Stimulated activated CD8-positive, alpha-beta memory T cell treated with anti-CD3 and anti-CD28 coated beads, Interleukin-2, amount 100 ng/mL, for 1 hour (primary cell): ENCODE measurements around the gene CYP24A1.

Experiments
- DNase-seq, 2 donors: peaks; one replicate each; pipeline ENCODE4 v3.0.0-alpha.2; 2020; ENCODE audit warnings: low read depth in 2 of 2

CYP24A1 gene

DNA sequence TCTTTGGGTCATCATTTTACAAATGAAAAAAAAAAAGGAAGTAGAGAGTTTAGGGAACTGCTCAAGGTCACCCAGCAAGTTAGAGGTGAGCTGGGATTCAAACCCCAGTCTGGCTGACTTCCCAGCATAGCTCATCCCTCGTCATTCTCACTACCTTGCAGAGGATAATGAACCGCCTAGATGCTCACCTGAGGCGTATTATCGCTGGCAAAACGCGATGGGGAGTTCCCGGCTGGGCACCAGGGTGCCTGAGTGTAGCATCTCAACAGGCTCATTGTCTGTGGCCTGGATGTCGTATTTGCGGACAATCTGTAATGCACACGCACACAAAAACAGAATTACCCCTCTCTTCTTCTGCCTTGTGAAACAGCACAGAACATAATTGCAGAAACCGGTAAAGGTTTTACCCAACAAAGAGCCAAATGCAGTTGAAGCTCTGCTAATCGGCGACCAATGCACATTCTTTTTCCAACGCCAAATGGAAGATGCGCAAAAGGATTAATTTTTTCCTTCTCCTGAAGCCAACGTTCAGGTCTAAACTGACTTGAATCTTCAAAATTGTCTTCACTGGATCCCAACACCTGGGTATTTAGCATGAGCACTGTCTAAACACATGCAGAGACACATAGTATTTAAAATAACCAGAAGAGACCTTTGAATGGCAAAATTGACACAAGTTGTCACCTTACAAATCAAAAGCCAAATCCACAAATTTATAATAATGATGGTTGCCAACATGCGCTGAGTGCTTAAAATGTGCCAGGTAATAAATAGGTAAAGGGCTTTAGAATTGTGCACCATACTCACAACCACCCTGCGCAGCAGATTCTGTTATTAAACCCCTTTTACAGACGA, 16.6 kb downstream of the CYP24A1 start:
- no peak for DNase-seq

DNA sequence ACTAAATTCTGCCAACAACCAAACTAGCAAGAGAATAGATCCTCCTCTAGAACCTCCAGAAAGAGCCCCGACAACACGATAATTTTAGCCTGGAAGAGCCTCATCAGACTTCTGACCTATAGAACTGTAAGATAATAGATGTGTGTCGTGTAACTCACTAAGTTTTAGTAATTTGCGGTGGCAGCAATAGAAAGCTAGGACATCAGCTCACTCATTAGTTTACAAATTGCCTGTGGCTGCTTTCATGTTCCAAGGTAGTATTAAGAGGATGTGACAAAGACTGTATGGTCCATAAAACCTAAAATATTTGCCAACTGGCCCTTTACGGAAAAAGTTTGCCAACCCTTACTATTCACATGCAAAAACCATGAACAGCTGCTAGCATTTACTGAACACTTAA, 17.3 kb downstream of the CYP24A1 start:
- DNase-seq = no peak

DNA sequence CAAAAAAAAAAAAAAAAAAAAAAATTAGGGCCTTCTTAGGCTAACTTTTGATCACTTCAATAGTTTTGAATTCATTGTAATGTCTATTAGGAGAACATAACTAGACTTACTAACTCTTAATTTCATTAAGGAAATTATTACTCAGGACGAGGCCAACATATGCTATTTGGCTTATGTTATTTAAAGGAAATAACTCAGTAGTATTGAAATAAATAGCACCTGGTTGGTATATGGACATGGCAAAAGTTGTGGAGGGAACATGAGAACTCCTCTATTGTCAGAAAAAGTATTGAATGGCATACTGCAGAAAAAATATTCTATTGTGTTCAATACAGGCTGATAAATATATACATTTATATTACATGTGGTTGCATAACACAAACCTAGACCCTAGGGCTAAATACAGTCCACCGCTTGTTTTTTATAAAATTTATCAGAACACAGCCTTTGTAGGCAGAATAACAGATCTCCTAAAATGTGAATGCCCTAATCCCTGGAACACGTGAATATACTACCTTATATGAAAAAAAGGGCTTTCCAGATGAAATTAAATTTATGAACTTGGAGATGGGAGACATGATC, 18.0 kb downstream of the CYP24A1 start:
- DNase-seq = no peak

DNA sequence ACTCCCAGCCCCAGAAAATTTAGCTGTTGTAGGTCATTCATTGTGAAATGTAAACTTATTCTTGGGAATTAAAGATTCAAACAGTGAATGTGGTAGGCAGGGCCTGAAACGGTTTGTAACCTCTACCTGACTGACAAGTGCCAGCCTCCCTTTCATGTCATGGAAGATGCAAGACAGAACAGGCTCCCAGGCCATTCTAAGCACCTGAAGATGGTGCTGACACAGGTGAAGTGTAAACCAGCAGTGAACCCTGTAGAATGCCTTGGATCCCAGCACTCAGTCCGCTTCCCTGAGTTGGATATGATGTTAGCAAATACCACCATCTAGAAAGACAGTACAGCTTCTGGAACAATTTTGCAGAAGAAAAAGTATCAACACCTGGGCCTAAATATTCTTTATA, 19.3 kb downstream of the CYP24A1 start:
- no peak for DNase-seq

DNA sequence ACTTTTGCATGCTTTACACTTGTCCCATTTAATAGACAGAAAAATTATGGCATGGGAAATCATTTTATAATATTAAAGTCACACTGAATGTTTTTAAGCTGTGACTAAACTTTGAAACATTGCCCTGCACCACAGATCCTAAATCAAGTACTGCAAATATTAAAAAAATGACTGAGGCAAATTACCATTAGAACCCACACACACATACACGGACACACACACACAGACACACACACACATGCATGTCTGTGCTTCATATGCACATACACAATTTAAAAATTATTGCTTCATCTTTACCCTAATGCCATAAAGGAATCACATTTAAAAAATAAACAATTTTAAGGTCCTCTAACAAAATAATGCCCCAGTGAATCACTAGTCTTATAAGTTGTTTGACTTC, 19.9 kb downstream of the CYP24A1 start:
- no peak for DNase-seq

DNA sequence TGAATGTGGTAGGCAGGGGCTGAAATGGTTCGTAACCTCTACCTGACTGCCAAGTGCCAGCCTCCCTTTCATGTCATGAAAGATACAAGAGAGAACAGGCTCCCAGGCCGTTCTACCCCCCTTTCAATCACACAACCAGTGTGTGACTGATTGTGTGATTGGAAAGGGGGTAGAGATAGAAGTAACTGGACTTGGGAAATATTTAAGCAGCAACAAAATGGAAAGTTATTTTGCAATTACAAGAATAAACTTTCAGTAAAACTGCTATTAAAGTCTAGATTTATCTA, 20.8 kb downstream of the CYP24A1 start:
- DNase-seq = no peak

DNA sequence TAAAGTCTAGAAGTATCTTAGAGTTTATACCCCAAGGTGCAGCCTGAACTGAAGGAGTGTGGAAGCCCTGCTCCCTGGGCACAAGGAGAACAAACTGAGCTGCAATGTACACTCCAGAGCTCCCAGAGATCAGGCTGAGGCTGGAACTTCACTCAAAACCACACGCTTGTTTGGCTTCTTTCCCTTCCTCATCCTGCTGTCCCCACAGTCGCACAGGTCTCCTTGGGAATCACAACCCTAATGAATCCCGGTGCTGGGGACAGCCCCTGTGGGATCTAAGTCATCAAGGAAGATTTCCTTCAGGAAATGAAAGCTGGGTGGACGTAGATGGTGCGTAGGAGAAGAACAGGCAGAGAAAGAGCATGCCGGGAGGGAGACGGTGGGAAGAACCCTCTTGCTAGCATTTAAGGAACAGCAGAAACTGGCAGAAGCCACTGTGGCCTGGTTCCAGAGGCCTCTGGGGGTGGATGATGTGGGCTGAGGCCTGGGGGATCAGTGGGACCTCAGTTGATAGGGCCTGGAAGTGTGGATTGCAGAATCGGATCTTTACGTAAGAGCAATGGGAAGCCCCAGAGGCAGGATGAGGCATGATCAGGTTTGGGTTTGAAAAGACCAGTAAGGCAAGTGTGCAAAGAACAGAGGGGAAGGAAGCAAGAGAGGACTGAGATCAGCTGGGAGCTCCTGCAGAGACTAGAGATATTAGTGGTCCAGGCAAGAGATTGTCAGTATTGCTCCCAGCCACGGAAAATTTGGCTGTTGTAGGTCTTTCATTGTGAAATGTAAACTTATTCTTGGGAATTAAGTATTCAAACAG, 21.4 kb downstream of the CYP24A1 start:
- DNase-seq = no peak

DNA sequence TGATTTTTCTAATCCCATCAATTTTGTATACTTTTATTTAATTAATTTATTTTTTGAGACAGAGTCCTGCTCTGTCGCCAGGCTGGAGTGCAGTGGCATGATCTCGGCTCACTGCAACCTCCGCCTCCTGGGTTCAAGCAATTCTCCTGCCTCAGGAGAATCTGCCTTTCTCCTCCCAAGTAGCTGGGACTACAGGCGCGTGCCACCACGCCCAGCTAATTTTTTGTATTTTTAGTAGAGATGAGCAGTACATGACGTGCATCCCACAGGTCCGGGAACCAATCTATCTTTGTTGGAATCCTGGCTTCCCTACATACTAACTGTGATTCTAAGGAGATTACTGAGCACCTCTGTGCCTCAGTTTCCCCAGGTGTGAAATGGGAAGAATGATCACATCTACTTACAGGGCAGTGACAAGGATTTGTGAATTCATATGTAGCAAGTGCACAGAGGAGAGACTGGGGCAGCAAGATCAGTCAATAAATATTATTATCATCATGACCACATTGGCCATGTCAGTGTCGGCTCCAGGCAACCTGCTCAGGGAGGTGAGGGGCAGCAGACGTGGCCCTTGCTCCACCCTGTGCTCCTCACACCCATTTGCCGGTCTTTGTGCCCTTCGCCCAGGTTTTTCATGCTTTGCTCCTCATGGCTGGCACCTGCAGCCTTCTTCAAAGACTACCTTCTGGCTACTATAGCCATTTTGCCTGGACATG, 22.1 kb downstream of the CYP24A1 start:
- no peak for DNase-seq

DNA sequence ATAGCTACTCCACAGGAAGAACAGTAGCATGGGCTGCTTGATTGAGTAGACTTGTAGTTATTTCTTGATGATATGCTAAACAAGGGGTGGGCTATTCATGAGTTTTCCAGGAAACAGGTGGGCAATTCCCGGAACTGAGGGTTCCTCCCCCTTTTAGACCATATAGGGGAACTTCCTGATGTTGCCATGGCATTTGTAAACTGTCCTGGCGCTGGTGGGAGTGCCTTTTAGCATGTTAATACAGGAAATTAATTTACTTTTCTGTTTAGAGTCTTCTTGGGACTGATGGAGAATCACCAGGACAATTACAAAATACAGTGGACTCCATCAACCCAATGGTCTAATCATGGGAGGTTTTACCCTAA, 22.7 kb downstream of the CYP24A1 start:
- no peak for DNase-seq

DNA sequence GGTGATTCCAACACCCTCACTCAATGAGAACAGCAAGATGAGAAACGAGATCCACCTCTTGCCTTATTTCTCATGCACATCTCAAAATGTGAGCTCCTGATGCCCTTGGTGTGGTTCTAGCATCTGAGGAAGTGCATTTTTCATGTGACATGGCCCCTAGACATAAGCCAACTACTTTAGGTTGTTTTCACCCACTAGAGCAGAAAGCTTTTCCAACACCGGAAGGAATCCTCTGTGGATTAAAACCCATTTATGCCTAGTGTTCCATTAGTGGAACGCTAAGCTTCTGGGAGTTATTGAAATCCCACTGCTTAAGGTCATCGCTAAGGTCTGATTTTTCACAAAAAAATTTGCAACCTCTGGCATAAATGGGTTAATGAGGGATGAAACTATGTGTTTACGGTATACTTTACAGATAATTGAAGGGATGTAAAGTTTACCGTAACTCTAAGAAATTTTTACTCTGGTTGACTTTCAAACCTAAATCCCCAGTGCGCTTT, 24.0 kb downstream of the CYP24A1 start:
- no peak for DNase-seq

DNA sequence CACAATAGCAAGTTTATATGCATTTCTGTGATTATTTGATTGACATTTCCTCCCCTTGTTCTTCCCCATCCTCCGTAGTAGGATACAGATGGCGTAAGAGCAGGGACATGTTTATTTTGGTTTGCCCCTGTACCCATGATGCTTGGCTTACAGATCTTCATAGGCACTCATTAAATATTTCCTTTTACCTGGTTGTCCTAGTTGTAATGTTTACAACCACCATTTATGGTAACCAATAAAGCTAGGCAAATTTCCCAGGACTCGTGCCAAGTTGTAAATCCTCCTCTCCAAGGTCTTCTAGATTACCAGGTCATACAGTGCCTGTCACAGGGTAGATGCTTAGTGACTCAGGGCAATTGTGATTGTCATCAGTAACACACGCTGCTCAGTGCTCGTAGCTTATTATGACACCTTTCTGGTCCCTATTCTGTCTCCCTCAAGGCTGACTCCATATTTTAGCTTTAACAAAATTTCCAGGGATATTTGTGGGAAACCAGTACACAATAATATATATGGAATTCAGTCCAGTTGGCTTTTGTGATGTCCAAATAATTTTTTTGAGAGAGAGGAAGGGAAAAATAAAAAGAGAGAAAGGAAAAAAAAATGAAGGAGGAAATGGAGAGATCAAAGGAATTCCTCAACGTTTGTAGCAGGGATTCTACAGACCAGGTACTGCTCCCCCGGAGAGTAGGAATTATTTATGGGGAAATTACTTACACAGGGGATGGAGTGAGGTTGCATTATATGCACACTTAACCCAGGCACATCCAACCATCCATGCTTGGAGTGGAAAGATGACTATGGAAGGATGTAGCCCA, 24.6 kb downstream of the CYP24A1 start:
- DNase-seq = no peak

DNA sequence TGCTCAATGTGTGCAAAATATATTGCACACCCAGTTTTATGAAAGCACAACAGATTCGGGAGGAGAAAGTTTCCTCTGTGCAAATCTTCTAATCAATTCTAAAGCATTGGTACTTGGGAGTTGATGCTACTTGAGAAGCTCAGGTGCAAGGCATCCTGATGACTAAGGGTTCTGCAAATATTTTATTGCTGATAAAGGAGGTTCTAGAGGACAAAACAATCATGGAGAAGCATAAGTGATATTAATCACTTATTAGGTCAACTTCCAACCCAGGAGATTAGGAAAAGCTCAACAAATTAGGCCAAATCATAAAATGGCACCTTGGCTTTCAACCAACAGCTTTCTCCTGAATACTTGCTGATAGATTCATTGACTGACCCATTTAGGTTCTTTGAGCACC, 27.1 kb downstream of the CYP24A1 start:
- DNase-seq = no peak

DNA sequence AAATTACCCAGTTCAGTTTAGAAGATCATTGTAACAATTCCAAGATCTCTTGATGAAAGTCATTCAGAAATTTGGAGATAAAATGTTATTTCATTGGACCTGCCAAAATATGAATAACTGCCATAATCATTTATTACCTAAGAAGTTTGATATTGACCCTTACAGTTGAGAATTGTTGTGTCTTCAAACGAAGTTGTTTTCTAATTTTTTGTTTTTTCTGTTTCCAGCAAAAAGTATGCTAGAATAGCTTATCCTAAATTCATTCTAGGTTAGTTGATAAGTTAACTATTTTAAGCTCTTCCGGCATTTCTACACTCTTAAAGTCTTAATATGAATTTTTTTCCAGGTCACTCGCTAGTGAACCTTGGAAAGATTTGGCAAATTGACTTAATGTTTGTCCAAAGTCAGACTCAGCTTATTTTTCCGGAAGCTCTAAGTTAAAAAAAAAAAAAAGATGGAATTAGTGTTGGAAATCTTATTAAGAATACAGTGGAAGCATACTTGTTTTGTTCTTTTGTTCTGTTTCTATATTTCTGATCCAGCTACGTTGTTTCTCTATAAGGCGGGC, 28.9 kb downstream of the CYP24A1 start:
- no peak for DNase-seq

DNA sequence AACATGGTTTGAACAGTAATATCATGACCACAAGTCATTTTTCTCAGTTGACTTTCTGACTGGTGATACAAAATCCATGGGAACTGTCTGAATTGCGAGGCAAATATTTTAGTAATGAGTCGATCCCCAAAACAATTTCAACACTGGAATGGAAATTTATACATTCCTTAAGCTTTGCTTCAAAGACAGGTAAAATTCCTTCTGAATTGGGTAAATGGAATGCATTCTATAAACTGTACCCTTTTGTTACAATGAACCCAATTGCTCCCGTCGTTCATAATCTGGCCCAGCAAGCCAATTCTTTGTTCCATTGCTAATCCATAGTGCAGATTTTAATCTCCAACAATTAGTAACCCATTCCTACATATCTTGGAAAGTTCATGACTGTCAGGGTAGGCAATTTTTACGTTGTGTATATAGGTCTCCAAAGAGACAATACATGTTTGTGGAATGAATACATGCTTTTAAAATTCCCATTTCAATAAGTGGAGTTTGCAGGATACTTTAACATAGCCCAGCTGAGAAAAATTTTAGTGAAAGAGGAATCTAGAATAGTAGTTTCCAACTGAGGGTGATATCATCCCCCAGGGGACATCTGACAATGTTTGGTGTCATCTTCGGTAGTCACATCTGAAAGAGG, 32.7 kb downstream of the CYP24A1 start:
- DNase-seq = no peak

DNA sequence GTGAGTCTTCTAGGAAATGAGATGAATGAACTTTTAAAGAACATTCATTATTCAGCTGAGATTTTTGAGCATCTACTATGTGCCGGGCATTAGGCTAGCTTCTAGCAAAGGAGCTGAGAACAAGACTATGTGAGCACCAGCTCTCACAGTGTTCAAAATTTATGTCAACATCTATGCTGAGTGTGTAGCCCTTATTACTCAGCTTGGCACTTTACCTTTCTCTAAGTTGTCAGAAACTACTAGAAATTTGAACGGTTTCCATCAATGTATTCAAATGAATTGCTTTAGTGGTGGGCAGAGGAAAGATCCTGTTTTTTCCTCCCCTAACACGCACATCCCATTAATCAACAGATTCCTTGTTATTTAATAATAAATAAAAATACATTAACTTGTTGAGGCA, 33.3 kb downstream of the CYP24A1 start:
- DNase-seq = no peak

DNA sequence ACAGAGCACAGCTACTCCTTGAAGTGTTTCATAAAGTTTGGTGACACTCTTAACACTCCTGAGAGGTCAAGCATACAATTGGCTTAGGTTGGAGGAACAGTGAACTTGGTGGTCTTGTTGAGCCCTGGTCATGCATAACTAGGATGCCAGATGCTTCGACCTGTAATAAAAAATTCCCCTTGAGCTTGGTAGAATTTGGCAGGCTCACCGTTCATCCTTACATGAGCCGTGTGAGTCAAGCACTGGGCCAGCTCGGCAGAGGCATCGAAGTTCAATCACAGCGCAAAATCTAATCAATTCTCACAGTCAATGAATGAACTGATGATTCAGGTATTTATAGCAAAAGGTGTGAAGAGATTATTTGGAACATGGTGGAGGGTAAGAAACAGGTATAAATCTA, 33.7 kb downstream of the CYP24A1 start:
- DNase-seq = no peak

DNA sequence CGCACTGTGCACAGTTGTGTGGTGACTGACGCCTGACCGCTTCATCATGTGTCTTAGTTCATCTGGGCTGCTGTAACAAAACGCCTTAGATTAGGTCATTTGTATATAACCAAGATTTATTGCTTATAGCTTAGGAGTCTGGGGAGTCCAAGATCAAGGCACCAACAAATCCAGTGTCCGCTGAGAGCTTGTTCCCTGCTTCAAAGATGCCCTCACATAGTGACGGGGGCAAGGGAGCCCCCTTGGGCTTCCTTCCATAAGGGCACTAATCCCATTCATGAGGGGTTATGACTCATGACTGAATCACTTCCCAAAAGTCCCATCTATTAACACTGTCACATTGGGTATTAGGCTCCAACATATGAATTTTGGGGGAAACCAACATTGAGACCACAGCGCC, 34.6 kb downstream of the CYP24A1 start:
- DNase-seq = no peak

DNA sequence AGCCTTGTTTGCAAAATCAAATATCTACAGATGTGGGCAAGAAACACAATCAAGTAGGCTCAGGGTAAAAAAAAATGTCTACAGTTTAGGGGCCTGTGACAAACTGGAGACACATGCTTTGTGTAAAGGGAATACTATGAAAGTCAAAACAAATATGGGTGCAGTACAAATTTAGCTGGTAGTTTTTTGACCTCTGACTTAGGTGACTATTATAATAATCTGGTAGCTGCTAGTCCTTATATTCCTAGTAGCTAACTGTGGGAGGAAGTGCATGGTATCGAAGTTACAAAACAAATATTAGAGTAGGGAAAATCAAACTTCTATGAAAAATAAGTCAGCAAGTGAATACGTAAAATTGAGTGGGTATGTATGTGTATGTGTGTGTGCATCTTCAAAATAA, 35.4 kb downstream of the CYP24A1 start:
- no peak for DNase-seq

DNA sequence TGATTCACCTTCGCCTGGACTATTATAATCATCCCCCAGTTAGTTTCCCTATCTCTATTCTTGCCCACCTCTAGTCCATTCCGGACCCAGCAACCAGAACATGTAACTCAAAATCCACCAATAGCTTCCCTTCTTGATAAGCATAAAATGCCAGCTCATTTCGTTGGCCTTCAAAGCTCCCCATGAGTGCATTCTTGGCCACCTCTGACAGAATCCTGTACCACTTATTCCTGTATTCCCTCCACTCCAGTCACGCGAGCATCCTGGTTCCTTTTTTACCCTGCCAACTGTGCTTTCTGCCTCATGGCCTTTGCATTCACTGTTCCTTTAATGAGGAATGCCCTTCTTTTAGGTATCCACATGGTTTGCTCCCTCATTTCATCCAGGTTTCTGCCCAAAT, 36.7 kb downstream of the CYP24A1 start:
- DNase-seq = no peak

DNA sequence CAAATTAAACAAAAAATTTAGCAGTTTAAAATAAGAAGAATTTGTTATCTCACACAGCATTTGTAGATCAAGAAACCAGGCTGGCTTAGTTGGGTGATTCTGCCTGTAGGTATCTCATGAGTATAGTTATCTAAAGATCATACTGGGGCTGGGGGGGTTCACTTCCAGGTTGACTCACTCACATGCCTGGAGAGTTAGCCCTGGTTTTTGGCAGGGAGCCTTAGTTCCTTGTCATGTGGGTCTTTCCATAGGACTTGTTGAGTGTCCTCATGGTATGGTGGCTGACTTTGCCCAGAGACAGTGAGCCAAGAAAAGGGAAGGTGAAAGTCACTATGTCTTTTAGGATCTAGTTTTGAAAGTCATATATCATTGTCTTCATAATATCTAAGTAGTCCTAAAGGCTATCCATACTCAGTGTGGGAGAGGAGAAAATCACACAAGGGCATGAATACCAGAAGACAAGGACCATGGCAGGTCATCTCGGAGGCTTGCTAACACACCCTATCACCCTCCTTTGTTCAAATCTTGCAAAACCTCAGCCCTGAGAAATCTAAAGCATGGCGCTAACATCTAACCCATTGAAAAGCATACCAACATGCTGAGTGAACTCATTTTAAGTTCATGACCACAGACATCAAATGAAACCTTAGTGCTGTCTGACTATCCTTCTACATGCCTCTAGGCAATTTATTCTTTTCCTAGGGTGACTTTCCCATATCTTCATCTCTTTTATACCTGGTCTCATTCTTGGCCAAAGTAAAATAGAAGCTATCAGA, 39.2 kb downstream of the CYP24A1 start:
- DNase-seq = no peak
